Thymus (tissue), 11 donors: Measurements from ENCODE around the gene FGFBP1. TPM values are rescaled to one million over a fixed set of nuclear protein-coding genes. Genes with fewer than 3 reads are reported as not detected.

ENCODE experiments used
- DNase-seq, 9 donors: peaks; one replicate each; pipeline ENCODE4 v3.0.0-alpha.2; 2013; ENCODE audit warnings: low spot score in 9 of 9, low read depth in 6 of 9, missing footprints in 1 of 9
- H3K27ac ChIP-seq, 2 donors: one replicate each; pipeline ENCODE4 v1.5.1; 2013; ENCODE audit warnings: control low read depth in 1 of 2, low read depth in 1 of 2, low read length in 1 of 2, mild to moderate bottlenecking in 1 of 2, moderate library complexity in 1 of 2
- H3K27me3 ChIP-seq, 2 donors: one replicate each; pipeline ENCODE4 v1.5.1; 2013; ENCODE audit warnings: low read length in 1 of 2; ENCODE audit not compliant: control insufficient read depth in 2 of 2, insufficient read depth in 1 of 2
- H3K36me3 ChIP-seq, 2 donors: one replicate each; pipeline ENCODE4 v1.5.1; 2013; ENCODE audit warnings: low read length in 1 of 2, mild to moderate bottlenecking in 1 of 2, moderate library complexity in 1 of 2; ENCODE audit not compliant: control insufficient read depth in 2 of 2, insufficient read depth in 2 of 2
- H3K4me1 ChIP-seq, 2 donors: one replicate each; pipeline ENCODE4 v1.5.1; 2013; ENCODE audit warnings: low read length in 2 of 2; ENCODE audit not compliant: control insufficient read depth in 2 of 2, insufficient read depth in 2 of 2
- H3K4me3 ChIP-seq, 2 donors: one replicate each; pipeline ENCODE4 v1.5.1; 2013; ENCODE audit warnings: low read length in 2 of 2, control low read depth in 1 of 2, mild to moderate bottlenecking in 1 of 2
- H3K9me3 ChIP-seq, 2 donors: one replicate each; pipeline ENCODE4 v1.5.1; 2013; ENCODE audit warnings: low read length in 1 of 2, mild to moderate bottlenecking in 1 of 2; ENCODE audit not compliant: control insufficient read depth in 2 of 2, insufficient read depth in 1 of 2
- WGBS: extraction: QIAGEN DNeasy Blood & Tissue Kit; methylation state at CpG from one replicate; pipeline ENCODE4 v1.1.7; 2013; 5-methylcytosine and 5-hydroxymethylcytosine counted together
- polyA plus RNA-seq: library from polyadenylated mRNA; stranded (reverse); fragments of 200-250 nt; gene quantifications from one replicate; pipeline ENCODE4 v1.2.3, GENCODE V29; 2013
- total RNA-seq: library from RNA; stranded (reverse); fragments of 120-200 nt; gene quantifications from one replicate; pipeline ENCODE4 v1.2.4, GENCODE V29; 2013
- donor health status: healthy.

FGFBP1 gene
- total and polyA plus RNA-seq, 2 donors, result 0.52 to 0.57 TPM

GRCh38 chr4:15907430-15907829 is 31.1 kb downstream of the FGFBP1 start:
- H3K27ac ChIP-seq, result no peak overlapping the region
- no peaks in the 10 kb centered on the region for H3K9me3 ChIP-seq
- H3K4me3 ChIP-seq, result no peak overlapping the region
- DNase-seq, result no peak
- H3K4me1 ChIP-seq, result no peaks in the 10 kb centered on the region
- WGBS, result 99% methylated on average over 1 of the region's 1 CpG
- no peaks in the 10 kb centered on the region for H3K27me3 ChIP-seq
- no peaks in the 10 kb centered on the region for H3K36me3 ChIP-seq

- no peak for DNase-seq
- H3K36me3 ChIP-seq, result no peaks in the 10 kb centered on the region
- no peak overlapping the region for H3K4me3 ChIP-seq
- no peaks in the 10 kb centered on the region for H3K9me3 ChIP-seq
- H3K4me1 ChIP-seq, result no peaks in the 10 kb centered on the region
- no peaks in the 10 kb centered on the region for H3K27me3 ChIP-seq
- H3K27ac ChIP-seq, result no peak overlapping the region
- 74% methylated on average over 25 of the region's 25 CpGs for WGBS
Measured at GRCh38 chr4:15906020-15906443, 32.5 kb downstream of the FGFBP1 start.

- no peaks in the 10 kb centered on the region for H3K9me3 ChIP-seq
- H3K4me1 ChIP-seq, result no peaks in the 10 kb centered on the region
- no peaks in the 10 kb centered on the region for H3K27me3 ChIP-seq
- no peak for DNase-seq
- WGBS, result 92% methylated on average over 2 of the region's 2 CpGs
- H3K4me3 ChIP-seq, result no peak overlapping the region
- H3K36me3 ChIP-seq, result no peaks in the 10 kb centered on the region
- no peak overlapping the region for H3K27ac ChIP-seq
Measured at GRCh38 chr4:15902746-15903145, 35.8 kb downstream of the FGFBP1 start.

DNA sequence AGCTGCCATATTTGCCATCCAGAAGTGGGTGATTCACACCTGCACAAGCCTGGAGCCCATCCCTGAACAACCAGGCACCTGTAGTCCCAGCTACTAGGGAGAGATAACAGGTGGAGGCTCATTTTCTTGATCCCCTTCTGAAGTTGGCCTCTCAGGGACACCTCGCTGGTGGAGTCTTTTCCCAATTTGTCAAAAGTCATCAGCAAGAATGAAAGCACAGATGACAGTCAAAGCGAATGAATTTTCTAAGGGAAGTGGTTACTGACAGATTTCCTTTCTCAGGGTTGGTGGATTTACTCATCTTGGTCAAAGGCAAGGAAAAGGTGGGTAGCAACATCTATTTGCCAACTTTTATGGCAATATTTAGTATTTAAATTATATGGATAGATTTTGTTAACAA is 36.5 kb downstream of the FGFBP1 start:
- H3K4me3 ChIP-seq, result no peak overlapping the region
- 22% methylated on average over 2 of the region's 2 CpGs for WGBS
- peak in 2 of 9 donors; percentile 1 to 8 for DNase-seq
- H3K9me3 ChIP-seq, result no peaks in the 10 kb centered on the region
- no peaks in the 10 kb centered on the region for H3K27me3 ChIP-seq
- H3K27ac ChIP-seq, result no peak overlapping the region
- no peaks in the 10 kb centered on the region for H3K4me1 ChIP-seq
- no peaks in the 10 kb centered on the region for H3K36me3 ChIP-seq

DNA sequence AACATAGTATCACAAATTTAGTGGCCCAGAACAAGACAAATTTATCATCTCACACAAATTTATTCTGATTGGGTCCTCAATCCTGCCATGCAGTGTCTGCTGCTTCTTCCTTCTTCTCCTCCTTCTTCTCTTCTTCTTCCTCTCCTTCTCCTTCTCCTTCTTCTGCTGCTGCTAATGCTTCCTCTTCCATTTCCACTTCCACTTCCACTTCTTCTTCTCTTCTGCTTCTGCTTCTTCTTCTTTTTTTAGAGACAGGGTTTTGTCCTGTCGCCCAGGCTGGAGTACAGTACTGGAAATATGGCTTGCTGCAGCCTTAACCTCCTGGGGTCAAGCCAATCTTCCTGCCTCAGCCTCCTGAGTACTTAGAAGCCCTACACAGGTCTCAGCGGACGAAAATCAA is 37.5 kb downstream of the FGFBP1 start:
- Histone ChIP-seq H3K9me3 (no peaks in the 10 kb centered on the region), H3K4me1 (no peaks in the 10 kb centered on the region), H3K36me3 (no peaks in the 10 kb centered on the region), H3K27ac (no peak overlapping the region), H3K4me3 (no peak overlapping the region), H3K27me3 (no peaks in the 10 kb centered on the region)
- DNase-seq, result no peak
- 94% methylated on average over 3 of the region's 3 CpGs for whole genome bisulfite sequencing

DNA sequence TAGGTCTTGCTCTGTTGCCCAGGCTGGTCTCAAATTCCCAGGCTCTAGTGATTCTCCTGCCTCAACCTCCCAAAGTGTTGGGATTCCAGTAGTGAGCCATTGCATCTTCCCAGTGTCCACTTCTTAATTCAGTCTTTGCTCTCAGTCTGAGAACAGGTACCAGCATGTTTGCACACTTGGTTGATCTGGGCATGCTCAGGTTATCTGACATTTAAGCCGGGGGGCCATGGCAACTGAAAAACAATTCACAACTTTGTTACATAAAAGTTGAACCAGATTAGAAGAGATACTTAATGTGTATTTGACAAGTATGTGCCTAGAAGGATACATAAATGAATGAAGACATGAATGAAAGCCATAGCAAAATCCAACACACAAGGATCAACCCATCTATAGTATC is 39.0 kb downstream of the FGFBP1 start:
- H3K27me3 ChIP-seq, result no peaks in the 10 kb centered on the region
- H3K27ac ChIP-seq, result no peak overlapping the region

GRCh38 chr4:15898902-15899301 is 39.6 kb downstream of the FGFBP1 start:
- Histone ChIP-seq H3K27ac (no peak overlapping the region), H3K27me3 (no peaks in the 10 kb centered on the region), H3K4me3 (no peak overlapping the region), H3K36me3 (no peaks in the 10 kb centered on the region), H3K9me3 (no peaks in the 10 kb centered on the region), H3K4me1 (no peaks in the 10 kb centered on the region)
- no peak for DNase-seq

More for the DNA sequence above, 39.0 kb downstream of the FGFBP1 start:
- 100% methylated on average over 1 of the region's 1 CpG for WGBS
- H3K4me1 ChIP-seq, result no peaks in the 10 kb centered on the region
- no peaks in the 10 kb centered on the region for H3K36me3 ChIP-seq
- H3K9me3 ChIP-seq, result no peaks in the 10 kb centered on the region
- DNase-seq, result no peak
- H3K4me3 ChIP-seq, result no peak overlapping the region

DNA sequence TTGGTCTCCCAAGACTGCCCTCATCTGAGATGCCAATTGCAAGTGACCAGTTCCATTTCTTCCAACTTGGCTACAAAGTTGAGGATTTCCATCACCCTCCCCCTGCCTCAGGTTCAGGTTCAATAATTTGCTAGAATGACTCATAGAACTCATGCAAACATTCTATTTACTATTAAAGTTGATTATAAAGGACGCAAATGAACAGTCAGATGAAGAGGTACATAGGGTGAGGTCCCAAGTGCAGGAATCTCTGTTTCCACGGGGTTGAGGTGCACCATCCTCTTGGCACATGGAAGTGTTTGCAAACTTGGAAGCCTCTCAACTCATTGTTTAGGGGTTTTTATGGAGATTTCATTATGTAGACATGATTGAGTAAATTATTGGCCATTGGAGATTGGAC is 41.0 kb downstream of the FGFBP1 start:
- Histone ChIP-seq H3K4me1 (no peaks in the 10 kb centered on the region), H3K4me3 (no peak overlapping the region), H3K27ac (no peak overlapping the region), H3K9me3 (no peaks in the 10 kb centered on the region), H3K27me3 (no peaks in the 10 kb centered on the region), H3K36me3 (no peaks in the 10 kb centered on the region)
- DNase-seq, result no peak
- WGBS, result 99% methylated on average over 2 of the region's 2 CpGs

DNA sequence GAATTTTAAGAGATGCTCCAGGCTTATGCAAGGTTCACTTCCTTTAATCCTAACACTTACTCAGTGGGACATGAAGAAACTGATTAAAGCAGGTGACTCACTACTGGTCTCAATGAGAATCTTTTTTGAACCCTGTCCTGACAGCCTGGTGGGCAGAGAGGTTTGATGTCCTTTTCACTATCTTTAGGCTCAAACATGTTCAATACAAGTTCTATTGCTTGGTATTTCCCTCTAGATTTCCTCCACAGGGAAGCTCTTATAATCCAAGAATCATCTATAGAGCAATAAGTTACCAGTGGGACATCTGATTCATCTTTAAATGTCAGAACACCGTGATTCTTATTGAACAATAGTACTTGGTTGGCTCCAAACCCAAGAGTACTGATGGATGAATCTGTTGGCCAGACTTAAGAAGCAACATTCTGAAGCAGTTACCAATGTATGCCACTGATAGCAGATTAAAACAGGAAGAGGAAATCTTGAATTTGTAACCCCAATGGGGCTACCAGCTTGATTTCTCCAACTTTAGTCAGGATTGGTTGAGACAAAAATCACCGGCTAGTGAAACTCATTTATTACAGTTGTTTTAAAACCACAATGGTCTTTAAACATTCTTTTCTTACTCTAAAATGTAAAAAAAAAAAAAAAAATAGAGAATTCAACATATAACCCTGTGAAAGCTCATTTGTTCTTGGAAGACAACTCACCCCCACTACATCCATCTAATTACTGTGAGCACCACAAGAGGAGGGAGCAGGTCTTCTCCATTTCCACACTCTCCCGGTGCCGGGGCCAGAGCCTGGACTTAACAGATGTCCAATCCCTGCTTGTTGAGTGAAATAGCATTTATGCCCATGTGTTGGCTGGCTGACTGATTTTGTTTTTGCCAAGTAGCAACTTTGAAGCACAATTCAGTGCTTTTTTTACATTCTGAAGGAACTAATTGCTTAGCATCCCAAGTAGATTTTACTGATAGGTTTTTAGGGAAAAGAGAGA is 43.3 kb downstream of the FGFBP1 start:
- no peaks in the 10 kb centered on the region for H3K9me3 ChIP-seq
- no peaks in the 10 kb centered on the region for H3K36me3 ChIP-seq
- DNase-seq, result no peak
- WGBS, result 95% methylated on average over 4 of the region's 4 CpGs
- no peak overlapping the region for H3K4me3 ChIP-seq
- peaks cover 0 to 3% of the 10 kb centered on the region in 2 donors for H3K4me1 ChIP-seq
- H3K27ac ChIP-seq, result no peak overlapping the region
- no peaks in the 10 kb centered on the region for H3K27me3 ChIP-seq
